ENCODE results near the gene PPP2R2B. TPM values are rescaled to one million over a fixed set of nuclear protein-coding genes. Genes with fewer than 3 reads are reported as not detected.

The PPP2R2B gene
- total RNA-seq, 1 experiment from 2014 or later = 20.3 TPM

GRCh38 chr5:146873186-146873917, 5.2 kb downstream of the PPP2R2B start:
- POLR2A ChIA-PET = no interaction called here
- Mint-ChIP-seq H3K27me3 (ENCODE audit: low read depth) (peaks cover 22% of the 10 kb centered on the region), H3K9me3 (no peaks in the 10 kb centered on the region), H3K36me3 (no peaks in the 10 kb centered on the region), H3K4me1 (peaks cover 69% of the 10 kb centered on the region), H3K27ac (no peak overlapping the region), H3K4me3 (no peak overlapping the region)
- no peak for ATAC-seq
- CTCF ChIA-PET = no interaction called here
- DNase-seq (ENCODE audit: low spot score) = no peak
- TF ChIP-seq ZNF232 (CRISPR knock-in tag; IDR thresholded peaks at IDR 0.05) (no peak), JUN (CRISPR knock-in tag; IDR thresholded peaks at IDR 0.05) (no peak), NR3C1 (CRISPR knock-in tag; conservative IDR thresholded peaks at IDR 0.05; ENCODE audit: low read depth) (no peak), E2F4 (CRISPR knock-in tag; IDR thresholded peaks at IDR 0.05; ENCODE audit: borderline replicate concordance, low read depth) (no peak), HMGXB4 (CRISPR knock-in tag; IDR thresholded peaks at IDR 0.05) (no peak), E2F5 (CRISPR knock-in tag; IDR thresholded peaks at IDR 0.05) (no peak), ETV6 (CRISPR knock-in tag; IDR thresholded peaks at IDR 0.05) (no peak), GABPB1 (CRISPR knock-in tag; IDR thresholded peaks at IDR 0.05) (no peak), ELF4 (CRISPR knock-in tag; IDR thresholded peaks at IDR 0.05; ENCODE audit: low read depth) (no peak), CBFB (CRISPR knock-in tag; IDR thresholded peaks at IDR 0.05; ENCODE audit: low read depth) (no peak)

- DNase-seq (ENCODE audit: low spot score) = no peak
- CTCF ChIA-PET = interaction anchor here (0.9 to 1.9 kb wide), 4 partner anchors 20 to 339 kb away, joined by 3 to 5 read pairs (median 4); no protein-coding TSS in a partner anchor
- H3K9me3 Mint-ChIP-seq = no peaks in the 10 kb centered on the region
- peak overlapping the region; percentile 30 for H3K4me3 Mint-ChIP-seq
- no peaks in the 10 kb centered on the region for H3K36me3 Mint-ChIP-seq
- peaks cover 19% of the 10 kb centered on the region for H3K27me3 Mint-ChIP-seq (ENCODE audit: low read depth)
- peaks cover 68% of the 10 kb centered on the region for H3K4me1 Mint-ChIP-seq
- peak; percentile 48 for ATAC-seq
- POLR2A ChIA-PET = no interaction called here
- peak overlapping the region; percentile 39 for H3K27ac Mint-ChIP-seq
- TF ChIP-seq ZNF396 (CRISPR knock-in tag; IDR thresholded peaks at IDR 0.05; ENCODE audit: borderline replicate concordance) = no peak
- no peak for TF ChIP-seq ATF6 (CRISPR knock-in tag; IDR thresholded peaks at IDR 0.05)
- TF ChIP-seq OVOL2 (CRISPR knock-in tag; IDR thresholded peaks at IDR 0.05; ENCODE audit: borderline replicate concordance) = no peak
- no peak for TF ChIP-seq FOXP4 (CRISPR knock-in tag; IDR thresholded peaks at IDR 0.05)
- no peak for TF ChIP-seq ZNF219 (CRISPR knock-in tag; IDR thresholded peaks at IDR 0.05; ENCODE audit: borderline replicate concordance)
- no peak for TF ChIP-seq AFF4 (CRISPR knock-in tag; IDR thresholded peaks at IDR 0.05; ENCODE audit: borderline replicate concordance)
- TF ChIP-seq RELA (CRISPR knock-in tag; IDR thresholded peaks at IDR 0.05; ENCODE audit: borderline replicate concordance) = no peak
- TF ChIP-seq ETV6 (CRISPR knock-in tag; IDR thresholded peaks at IDR 0.05) = no peak
- no peak for TF ChIP-seq ZNF671 (CRISPR knock-in tag; IDR thresholded peaks at IDR 0.05)
- TF ChIP-seq ZNF281 (CRISPR knock-in tag; IDR thresholded peaks at IDR 0.05) = no peak
Measured at GRCh38 chr5:146872188-146872587, 6.4 kb downstream of the PPP2R2B start.
